AG09319 (cell line): Measurements from ENCODE around the gene LSM7.

Source experiments
- DNase-seq: peaks from one replicate; pipeline ENCODE4 v3.0.0-alpha.2; 2010; ENCODE audit warnings: low read depth; ENCODE audit errors: extremely low read depth
- CTCF ChIP-seq: IDR thresholded peaks from 2 replicates; pipeline ENCODE4 v1.5.1; 2011; ENCODE audit warnings: low read depth, mild to moderate bottlenecking, inconsistent platforms, low read length, moderate library complexity

LSM7 gene

GRCh38 chr19:2335848-2336247 lies 7.5 kb upstream of the LSM7 start:
- no peak for TF ChIP-seq CTCF
- no peak for DNase-seq

- TF ChIP-seq CTCF, result no peak
- DNase-seq, result no peak
These were observed 6.8 kb upstream of the LSM7 start for GRCh38 chr19:2334986-2335846.

DNA sequence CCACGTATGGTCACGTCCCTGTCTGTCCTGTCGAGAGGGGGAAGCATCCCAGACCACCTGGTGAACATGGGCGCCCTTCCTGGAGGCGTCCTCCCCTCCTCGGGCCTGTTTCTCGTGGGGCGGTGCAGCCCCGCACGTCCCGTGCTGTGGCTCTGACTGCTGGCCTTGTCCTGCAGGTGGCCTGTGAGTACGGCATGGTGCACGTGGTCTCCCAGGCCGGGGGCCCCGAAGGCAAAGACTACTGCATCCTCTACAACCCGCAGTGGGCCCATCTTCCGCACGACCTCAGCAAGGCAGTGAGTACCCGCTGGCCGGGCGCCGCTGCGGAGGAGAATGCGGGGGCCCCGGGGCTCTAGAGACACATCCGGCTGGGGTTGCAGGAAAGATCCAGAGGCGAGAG lies 6.0 kb upstream of the LSM7 start:
- no peak for TF ChIP-seq CTCF

GRCh38 chr19:2333807-2334211 lies 5.4 kb upstream of the LSM7 start:
- no peak for DNase-seq
- no peak for TF ChIP-seq CTCF

More for the DNA sequence above, 6.0 kb upstream of the LSM7 start:
- DNase-seq, result no peak

DNA sequence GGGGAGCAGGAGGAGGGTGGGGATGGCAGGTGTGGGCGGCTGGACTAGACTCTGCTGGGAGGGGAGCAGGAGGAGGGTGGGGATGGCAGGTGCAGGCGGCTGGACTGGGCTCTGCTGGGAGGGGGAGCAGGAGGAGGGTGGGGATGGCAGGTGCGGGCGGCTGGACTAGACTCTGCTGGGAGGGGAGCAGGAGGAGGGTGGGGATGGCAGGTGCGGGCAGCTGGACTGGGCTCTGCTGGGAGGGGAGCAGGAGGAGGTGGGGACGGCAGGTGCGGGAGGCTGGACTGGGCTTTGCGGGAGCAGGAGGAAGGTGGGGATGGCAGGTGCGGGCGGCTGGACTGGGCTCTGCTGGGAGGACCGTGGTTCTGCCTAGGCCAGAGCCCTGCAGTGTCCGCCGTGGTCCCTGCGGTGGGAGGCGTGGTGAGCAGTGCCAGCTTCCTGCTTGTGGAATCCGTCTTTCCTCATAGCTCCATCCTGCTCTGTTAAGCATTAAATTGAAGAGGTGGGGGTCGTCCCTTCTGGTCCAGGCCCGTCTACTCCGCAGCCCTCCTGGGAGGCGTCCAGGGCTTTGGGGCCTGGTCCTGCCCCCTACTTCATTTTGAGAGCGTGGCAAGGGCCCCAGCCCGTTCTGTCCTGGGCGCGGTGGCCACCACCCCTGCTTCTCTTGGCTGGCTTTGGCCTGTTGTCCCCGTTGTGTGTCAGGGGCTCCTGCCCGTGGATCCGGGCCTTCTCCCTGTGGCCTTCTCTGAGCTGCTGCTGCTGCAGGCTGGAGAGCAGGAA lies 4.8 kb upstream of the LSM7 start:
- no peak for TF ChIP-seq CTCF
- DNase-seq, result no peak

DNA sequence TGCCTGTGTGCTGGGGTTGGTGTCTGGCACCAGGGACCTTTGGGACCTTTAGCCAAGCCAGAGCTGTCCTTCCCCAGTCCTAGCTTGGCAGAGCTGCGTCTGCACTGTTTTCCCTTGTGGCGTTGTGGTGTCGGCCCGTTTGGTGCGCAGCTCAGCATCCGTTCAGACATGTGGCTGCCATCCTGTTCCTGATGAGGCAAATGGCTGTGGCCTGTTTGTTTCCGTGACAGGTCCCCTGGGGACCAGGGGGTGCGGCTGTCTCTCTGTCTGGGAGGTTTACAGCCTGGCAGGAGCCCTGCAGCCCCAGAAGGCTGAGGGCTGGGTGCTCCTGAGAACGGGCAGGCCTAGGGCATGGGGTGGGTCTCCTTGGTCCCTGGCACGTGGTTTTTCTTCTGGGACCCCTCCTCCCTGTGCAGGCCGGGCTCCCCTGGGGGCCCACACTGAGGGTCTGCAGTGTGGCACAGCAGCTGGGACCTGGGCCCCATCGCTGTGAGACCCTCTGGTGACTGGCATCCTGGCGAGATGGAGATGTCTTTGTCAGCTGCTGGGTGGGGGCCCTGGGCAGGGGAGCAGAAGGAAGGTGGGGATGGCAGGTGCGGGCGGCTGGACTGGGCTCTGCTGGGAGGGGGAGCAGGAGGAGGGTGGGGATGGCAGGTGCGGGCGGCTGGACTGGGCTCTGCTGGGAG lies 4.1 kb upstream of the LSM7 start:
- no peak for TF ChIP-seq CTCF
- no peak for DNase-seq
